Measurements from ENCODE around the gene OR2M2. TPM values are rescaled to one million over a fixed set of nuclear protein-coding genes. Genes with fewer than 3 reads are reported as not detected.

OR2M2 gene, protein sequence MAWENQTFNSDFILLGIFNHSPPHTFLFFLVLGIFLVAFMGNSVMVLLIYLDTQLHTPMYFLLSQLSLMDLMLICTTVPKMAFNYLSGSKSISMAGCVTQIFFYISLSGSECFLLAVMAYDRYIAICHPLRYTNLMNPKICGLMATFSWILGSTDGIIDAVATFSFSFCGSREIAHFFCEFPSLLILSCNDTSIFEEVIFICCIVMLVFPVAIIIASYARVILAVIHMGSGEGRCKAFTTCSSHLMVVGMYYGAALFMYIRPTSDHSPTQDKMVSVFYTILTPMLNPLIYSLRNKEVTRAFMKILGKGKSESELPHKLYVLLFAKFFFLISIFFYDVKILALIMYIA
- total RNA-seq (2014; rRNA removed; shearing (Covaris generic)) (not detected in 2 replicates), polyA plus RNA-seq (2016; fragmentation: Nextera tagmentation; extraction: Ambion mirVana) (not detected in 2 replicates)

DNA sequence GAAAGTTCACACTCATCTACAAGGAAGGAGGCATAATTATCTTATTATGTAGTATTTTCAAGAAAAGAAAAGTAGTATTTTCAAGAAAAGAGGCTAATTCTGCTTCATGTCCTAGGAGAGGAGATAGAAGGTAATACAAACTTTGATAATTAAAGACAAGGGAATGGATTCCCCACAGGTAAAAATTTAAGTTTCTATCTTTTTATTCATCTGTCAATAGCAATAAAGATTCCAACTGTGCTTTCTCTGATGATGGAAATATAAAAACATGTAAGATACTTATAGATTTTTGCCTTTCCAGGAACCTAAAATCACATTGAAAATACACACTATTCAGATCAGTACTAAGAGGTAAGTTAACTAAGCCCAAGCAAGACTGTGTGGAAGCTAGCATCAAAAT is at the start of gene OR2M2:
Gene OR2M2, plus strand, starts transcription at position 301 of the 400 bp plus-strand sequence. CDS start 5,165 bp downstream, outside the sequence.
- Histone ChIP-seq H4K20me1 (ENCODE audit: insufficient read depth) (no peaks in the 10 kb centered on the region), H3K27me3 (replicated peaks; ENCODE audit: insufficient read depth) (no peaks in the 10 kb centered on the region), H3K4me2 (ENCODE audit: unreplicated experiment) (no peak within 1 kb of the TSS), H3K4me3 (no peak within 1 kb of the TSS), H3K36me3 (ENCODE audit: low read depth) (no peaks in the 10 kb centered on the region), H3K9me3 (ENCODE audit: low read depth) (no peaks in the 10 kb centered on the region), H3K9me2 (ENCODE audit: insufficient read depth) (no peaks in the 10 kb centered on the region), H3K27ac (no peak within 1 kb of the TSS), H3F3A (ENCODE audit: insufficient read depth) (no peaks in the 10 kb centered on the region), H2AFZ (no peak within 1 kb of the TSS), H3K79me2 (ENCODE audit: insufficient read depth) (no peaks in the 10 kb centered on the region), H3K9ac (no peak within 1 kb of the TSS), H3K4me1 (ENCODE audit: insufficient read depth) (no peaks in the 10 kb centered on the region)
- in situ Hi-C loops (cut with MboI): no loop called here
- DNase-seq: no peak
- TF ChIP-seq EZH2phosphoT487 (IDR thresholded peaks at IDR 0.05; ENCODE audit: insufficient read depth, low read depth) (no peak), EZH2 (IDR thresholded peaks at IDR 0.05; ENCODE audit: insufficient read depth, poor library complexity, severe bottlenecking) (no peak)

DNA sequence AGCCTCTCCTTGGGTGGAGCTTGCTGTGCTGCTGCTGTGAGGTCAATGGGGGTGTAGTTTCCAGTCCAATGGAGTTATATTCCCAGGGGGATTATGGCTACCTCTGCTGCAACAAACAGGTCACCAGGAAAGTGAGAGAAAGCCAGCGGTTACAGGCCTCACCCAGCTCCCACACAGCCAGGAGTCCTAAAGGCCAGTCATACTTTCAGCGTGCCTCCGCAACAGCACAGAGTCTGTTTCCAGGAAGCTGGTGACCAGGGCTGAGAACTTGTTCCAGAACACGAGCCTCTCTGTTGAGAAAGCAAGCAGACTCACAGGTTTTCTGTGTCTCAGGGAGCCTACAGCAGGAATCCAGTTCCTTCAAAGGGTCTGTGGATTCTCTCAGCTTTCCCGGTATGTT is 47.0 kb upstream of the OR2M2 start:
- Histone ChIP-seq H2AFZ (no peak overlapping the region), H3K27ac (no peak overlapping the region), H4K20me1 (ENCODE audit: insufficient read depth) (no peaks in the 10 kb centered on the region), H3K4me2 (ENCODE audit: unreplicated experiment) (no peak overlapping the region), H3F3A (ENCODE audit: insufficient read depth) (no peaks in the 10 kb centered on the region), H3K9me3 (ENCODE audit: low read depth) (no peaks in the 10 kb centered on the region), H3K36me3 (ENCODE audit: low read depth) (no peaks in the 10 kb centered on the region), H3K79me2 (ENCODE audit: insufficient read depth) (no peaks in the 10 kb centered on the region), H3K4me1 (ENCODE audit: insufficient read depth) (no peaks in the 10 kb centered on the region), H3K9ac (no peak overlapping the region), H3K27me3 (replicated peaks; ENCODE audit: insufficient read depth) (no peaks in the 10 kb centered on the region), H3K4me3 (no peak overlapping the region), H3K9me2 (ENCODE audit: insufficient read depth) (no peaks in the 10 kb centered on the region)
- TF ChIP-seq EZH2 (IDR thresholded peaks at IDR 0.05; ENCODE audit: insufficient read depth, poor library complexity, severe bottlenecking): no peak
- TF ChIP-seq EZH2phosphoT487 (IDR thresholded peaks at IDR 0.05; ENCODE audit: insufficient read depth, low read depth): no peak
- 21 to 41% methylated on average over 5 of the region's 5 CpGs for WGBS, 2 experiments (ENCODE audit: low coverage in 1 of 2, low lambda C conversion rate in 2 of 2, missing lambda C conversion rate in 2 of 2)
- DNase-seq: no peak
- in situ Hi-C loops (cut with MboI): no loop called here

DNA sequence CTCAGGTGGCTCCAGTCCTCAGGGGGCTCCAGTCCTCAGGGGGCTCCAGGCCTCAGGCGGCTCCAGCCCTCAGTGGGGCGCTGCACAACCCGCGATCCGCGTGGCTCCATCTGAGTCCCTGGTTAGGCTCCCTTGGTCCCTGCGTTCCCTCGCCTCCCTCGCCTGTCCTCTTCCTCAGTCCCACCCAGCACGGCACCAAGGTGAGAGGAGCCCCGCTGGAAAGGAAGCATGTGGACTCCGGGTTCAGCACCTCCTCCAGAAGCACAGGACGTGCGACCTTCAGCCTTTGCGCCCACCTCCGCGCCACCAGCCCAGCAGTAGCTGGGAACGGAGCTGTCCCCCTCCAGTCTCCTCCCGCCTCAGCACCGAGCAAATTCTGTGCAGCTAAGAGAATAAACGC is 37.8 kb upstream of the OR2M2 start:
- no peaks in the 10 kb centered on the region for H3F3A ChIP-seq (ENCODE audit: insufficient read depth)
- H3K9me3 ChIP-seq (ENCODE audit: low read depth): peaks cover 3% of the 10 kb centered on the region
- no peak overlapping the region for H3K4me3 ChIP-seq
- H3K9ac ChIP-seq: no peak overlapping the region
- H3K4me2 ChIP-seq (ENCODE audit: unreplicated experiment): no peak overlapping the region
- no peaks in the 10 kb centered on the region for H4K20me1 ChIP-seq (ENCODE audit: insufficient read depth)
- DNase-seq: no peak
- no peaks in the 10 kb centered on the region for H3K27me3 ChIP-seq (replicated peaks; ENCODE audit: insufficient read depth)
- H3K4me1 ChIP-seq (ENCODE audit: insufficient read depth): no peaks in the 10 kb centered on the region
- H3K27ac ChIP-seq: no peak overlapping the region
- no peaks in the 10 kb centered on the region for H3K79me2 ChIP-seq (ENCODE audit: insufficient read depth)
- no peaks in the 10 kb centered on the region for H3K9me2 ChIP-seq (ENCODE audit: insufficient read depth)
- no peak overlapping the region for H2AFZ ChIP-seq
- 48 to 49% methylated on average over 21 of the region's 21 CpGs for WGBS, 2 experiments (ENCODE audit: low coverage in 1 of 2, low lambda C conversion rate in 2 of 2, missing lambda C conversion rate in 2 of 2)
- H3K36me3 ChIP-seq (ENCODE audit: low read depth): no peaks in the 10 kb centered on the region
- TF ChIP-seq EZH2phosphoT487 (IDR thresholded peaks at IDR 0.05; ENCODE audit: insufficient read depth, low read depth) (no peak), EZH2 (IDR thresholded peaks at IDR 0.05; ENCODE audit: insufficient read depth, poor library complexity, severe bottlenecking) (no peak)
- in situ Hi-C loops (cut with MboI): no loop called here

DNA sequence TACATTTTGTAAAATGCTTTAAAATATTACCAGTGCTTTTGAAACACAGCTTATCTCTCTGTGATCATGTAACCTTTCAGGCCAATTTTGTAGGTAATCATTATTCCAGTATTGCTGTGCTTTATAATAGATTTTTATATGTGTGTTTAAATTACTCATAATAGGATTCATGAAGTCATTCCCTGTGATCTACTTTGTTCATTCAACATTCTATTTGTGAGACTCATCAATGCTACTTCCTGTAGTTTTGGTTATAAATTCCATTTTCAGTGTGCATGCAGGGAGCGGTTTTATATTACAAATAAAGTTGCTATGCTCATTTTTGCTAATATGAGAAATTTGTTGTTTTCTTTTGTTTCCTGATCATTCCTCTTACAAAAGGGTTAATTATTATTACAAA is 33.8 kb upstream of the OR2M2 start:
- no peak overlapping the region for H2AFZ ChIP-seq
- H3F3A ChIP-seq (ENCODE audit: insufficient read depth): no peaks in the 10 kb centered on the region
- no peaks in the 10 kb centered on the region for H3K4me1 ChIP-seq (ENCODE audit: insufficient read depth)
- no peaks in the 10 kb centered on the region for H3K27me3 ChIP-seq (replicated peaks; ENCODE audit: insufficient read depth)
- no peak overlapping the region for H3K4me3 ChIP-seq
- no peak overlapping the region for H3K27ac ChIP-seq
- no peaks in the 10 kb centered on the region for H3K9me2 ChIP-seq (ENCODE audit: insufficient read depth)
- in situ Hi-C loops (cut with MboI): no loop called here
- no peaks in the 10 kb centered on the region for H3K79me2 ChIP-seq (ENCODE audit: insufficient read depth)
- H3K36me3 ChIP-seq (ENCODE audit: low read depth): no peaks in the 10 kb centered on the region
- H3K4me2 ChIP-seq (ENCODE audit: unreplicated experiment): no peak overlapping the region
- H4K20me1 ChIP-seq (ENCODE audit: insufficient read depth): no peaks in the 10 kb centered on the region
- DNase-seq: no peak
- H3K9ac ChIP-seq: no peak overlapping the region
- no peak for TF ChIP-seq EZH2phosphoT487 (IDR thresholded peaks at IDR 0.05; ENCODE audit: insufficient read depth, low read depth)
- no peak for TF ChIP-seq EZH2 (IDR thresholded peaks at IDR 0.05; ENCODE audit: insufficient read depth, poor library complexity, severe bottlenecking)
- WGBS, 2 experiments (ENCODE audit: low coverage in 1 of 2, low lambda C conversion rate in 2 of 2, missing lambda C conversion rate in 2 of 2): 0 to 20% methylated on average over 1 of the region's 1 CpG
- peaks cover 4% of the 10 kb centered on the region for H3K9me3 ChIP-seq (ENCODE audit: low read depth)

Measured in GM23248 (cell line).